HG02678 (cell line): ENCODE results near the gene RASAL2.
"Not testable (repeated sequence)": the region's sequence is repeated elsewhere in the genome, so short reads cannot be mapped to it uniquely, and the experiment has no call there.

Source experiments
- ATAC-seq: cut with Tn5 transposase; IDR thresholded peaks from one replicate; pipeline ENCODE4 v1.9.1; 2021; ENCODE audit warnings: mild to moderate bottlenecking, moderate library complexity; ENCODE audit not compliant: unreplicated experiment

Gene RASAL2

GRCh38 chr1:178500091-178500770 lies 406.3 kb downstream of the RASAL2 start:
- ATAC-seq: no peak

GRCh38 chr1:178500936-178501554 lies 407.1 kb downstream of the RASAL2 start:
- no peak for ATAC-seq

- peak; percentile 83 for ATAC-seq
These were observed 407.9 kb downstream of the RASAL2 start for GRCh38 chr1:178501705-178502329.

GRCh38 chr1:178502330-178502714 lies 408.4 kb downstream of the RASAL2 start:
- no peak for ATAC-seq

GRCh38 chr1:178502856-178503255 lies 409.0 kb downstream of the RASAL2 start:
- ATAC-seq: no peak

- not testable (repeated sequence) for ATAC-seq
These were observed 409.4 kb downstream of the RASAL2 start for GRCh38 chr1:178503316-178503715.

- no peak for ATAC-seq
These were observed 409.9 kb downstream of the RASAL2 start for GRCh38 chr1:178503849-178504248.

GRCh38 chr1:178504286-178504685 lies 410.4 kb downstream of the RASAL2 start:
- no peak for ATAC-seq

- no peak for ATAC-seq
These were observed 412.3 kb downstream of the RASAL2 start for GRCh38 chr1:178506177-178506576.

- ATAC-seq: no peak
These were observed 412.8 kb downstream of the RASAL2 start for GRCh38 chr1:178506669-178507068.

GRCh38 chr1:178509414-178510007 lies 415.6 kb downstream of the RASAL2 start:
- ATAC-seq: no peak

- no peak for ATAC-seq
These were observed 416.3 kb downstream of the RASAL2 start for GRCh38 chr1:178510155-178510554.

- ATAC-seq: no peak
These were observed 418.8 kb downstream of the RASAL2 start, which contains the start of gene TEX35 for GRCh38 chr1:178512566-178513277. Gene TEX35, plus strand, starts transcription at chr1:178513109. Its CDS starts 80 bp downstream, at chr1:178513189.

GRCh38 chr1:178513278-178513983 lies 419.5 kb downstream of the RASAL2 start:
- no peak for ATAC-seq

GRCh38 chr1:178516110-178516509 lies 422.2 kb downstream of the RASAL2 start:
- ATAC-seq: no peak

GRCh38 chr1:178518894-178519293 lies 425.0 kb downstream of the RASAL2 start:
- no peak for ATAC-seq

- no peak for ATAC-seq
These were observed 426.9 kb downstream of the RASAL2 start for GRCh38 chr1:178520803-178521202.

- ATAC-seq: no peak
These were observed 427.3 kb downstream of the RASAL2 start for GRCh38 chr1:178521241-178521640.

GRCh38 chr1:178527117-178527516 lies 433.2 kb downstream of the RASAL2 start:
- ATAC-seq: no peak

GRCh38 chr1:178528228-178528952 lies 434.5 kb downstream of the RASAL2 start:
- ATAC-seq: no peak
